IMR-90 (cell line): ENCODE measurements around the gene IGLL5. TPM values are rescaled to one million over a fixed set of nuclear protein-coding genes. Genes with fewer than 3 reads are reported as not detected.

Source experiments
- ATAC-seq: fragments of 200-7000 bp; cut with Tn5 transposase; 2 replicates; pipeline ENCODE4 v1.9.1; 2020; ENCODE audit warnings: low read depth, mild to moderate bottlenecking, moderate library complexity
- BruUV-seq: library from RNA; stranded (reverse); fragments of 400-500 nt; replicated peaks from 2 replicates; lab custom pipeline; 2021; lab: Mats Ljungman, UMichigan
- CTCF ChIA-PET: fragments of 300-600 bp; formaldehyde crosslinking; extraction: SDS; loops from one replicate; lab custom pipeline; 2021; ENCODE audit warnings: antibody characterized with exemption; lab: Yijun Ruan, JAX
- POLR2A ChIA-PET: fragments of 300-600 bp; sonication (Branson Sonifier 250); formaldehyde crosslinking; loops from one replicate; lab custom pipeline; 2022; ENCODE audit warnings: antibody characterized with exemption; ENCODE audit not compliant: unreplicated experiment; lab: Charles Lee
- DNase-seq: peaks from one replicate; pipeline ENCODE4 v3.0.0; 2013
- H2AFZ ChIP-seq: replicated peaks from 2 replicates; pipeline ENCODE3; 2013; ENCODE audit warnings: low read length, mild to moderate bottlenecking; ENCODE audit not compliant: poor library complexity
- H2AK5ac ChIP-seq: 2 replicates; pipeline ENCODE4 v1.6.1; 2013; ENCODE audit warnings: low read depth, low read length, inconsistent platforms
- H2AK9ac ChIP-seq: replicated peaks from 2 replicates; pipeline ENCODE3; 2013; ENCODE audit warnings: mild to moderate bottlenecking, low read depth, low read length, moderate library complexity; ENCODE audit not compliant: poor library complexity
- H2BK120ac ChIP-seq: 2 replicates; pipeline ENCODE4 v1.6.1; 2013; ENCODE audit warnings: low read depth, low read length, inconsistent platforms
- H2BK15ac ChIP-seq: 3 replicates; pipeline ENCODE4 v1.6.1; 2013; ENCODE audit warnings: low read depth, low read length, inconsistent platforms
- H2BK20ac ChIP-seq: 2 replicates; pipeline ENCODE4 v1.6.1; 2013; ENCODE audit warnings: low read depth, mild to moderate bottlenecking, inconsistent platforms, low read length, moderate library complexity
- H2BK5ac ChIP-seq: 2 replicates; pipeline ENCODE4 v1.6.1; 2013; ENCODE audit warnings: mild to moderate bottlenecking, low read depth, low read length, inconsistent platforms; ENCODE audit not compliant: poor library complexity, severe bottlenecking
- H3K14ac ChIP-seq: replicated peaks from 2 replicates; pipeline ENCODE4 v1.6.1; 2013; ENCODE audit warnings: low read depth, low read length, inconsistent platforms
- H3K18ac ChIP-seq: 2 replicates; pipeline ENCODE4 v1.6.1; 2013; ENCODE audit warnings: low read depth, low read length, control low read depth
- H3K23ac ChIP-seq: 2 replicates; pipeline ENCODE4 v1.6.1; 2013; ENCODE audit warnings: low read depth, low read length, inconsistent platforms
- H3K27ac ChIP-seq: 2 replicates; pipeline ENCODE4 v1.5.1; 2013; ENCODE audit warnings: mild to moderate bottlenecking, control low read depth, low read length; ENCODE audit not compliant: insufficient read depth
- H3K27me3 ChIP-seq: 2 replicates; pipeline ENCODE4 v1.6.1; 2013; ENCODE audit warnings: low read length; ENCODE audit not compliant: control insufficient read depth, insufficient read depth
- H3K36me3 ChIP-seq: 2 replicates; pipeline ENCODE4 v1.6.1; 2013; ENCODE audit warnings: low read length, mixed read lengths; ENCODE audit not compliant: control insufficient read depth, insufficient read depth
- H3K4ac ChIP-seq: 2 replicates; pipeline ENCODE4 v1.6.1; 2013; ENCODE audit warnings: low read depth, low read length, inconsistent platforms
- H3K4me1 ChIP-seq: 2 replicates; pipeline ENCODE4 v1.6.1; 2013; ENCODE audit warnings: low read length, mixed read lengths; ENCODE audit not compliant: control insufficient read depth, insufficient read depth
- H3K4me2 ChIP-seq: 2 replicates; pipeline ENCODE4 v1.6.1; 2013; ENCODE audit warnings: low read depth, mild to moderate bottlenecking, control low read depth, low read length, moderate library complexity
- H3K4me3 ChIP-seq: 2 replicates; pipeline ENCODE4 v1.5.1; 2013; ENCODE audit warnings: low read depth, mild to moderate bottlenecking, control low read depth, low read length, moderate library complexity; ENCODE audit not compliant: insufficient read depth
- H3K56ac ChIP-seq: 2 replicates; pipeline ENCODE4 v1.6.1; 2013; ENCODE audit warnings: low read length, inconsistent platforms; ENCODE audit not compliant: insufficient read depth; ENCODE audit errors: extremely low read depth
- H3K79me1 ChIP-seq, 2 experiments: 2 replicates each; pipeline ENCODE4 v1.6.1; 2013; ENCODE audit warnings: low read length in 2 of 2, inconsistent platforms in 1 of 2, low read depth in 1 of 2
- H3K9ac ChIP-seq: 2 replicates; pipeline ENCODE4 v1.6.1; 2013; ENCODE audit warnings: low read depth, low read length, control low read depth
- H3K9me1 ChIP-seq: 2 replicates; pipeline ENCODE4 v1.6.1; 2013; ENCODE audit warnings: low read length, inconsistent platforms; ENCODE audit not compliant: insufficient read depth
- H3K9me3 ChIP-seq: 2 replicates; pipeline ENCODE4 v1.6.1; 2013; ENCODE audit warnings: low read length; ENCODE audit not compliant: control insufficient read depth, insufficient read depth
- H4K20me1 ChIP-seq: 2 replicates; pipeline ENCODE4 v1.6.1; 2013; ENCODE audit warnings: low read length, inconsistent platforms; ENCODE audit not compliant: insufficient read depth
- H4K5ac ChIP-seq: 2 replicates; pipeline ENCODE4 v1.6.1; 2013; ENCODE audit warnings: mild to moderate bottlenecking, low read depth, low read length, control low read depth
- H4K8ac ChIP-seq, 2 experiments: 2 replicates each; pipeline ENCODE4 v1.6.1; 2013; ENCODE audit warnings: low read depth in 2 of 2, low read length in 2 of 2, control low read depth in 1 of 2, inconsistent platforms in 1 of 2
- H4K91ac ChIP-seq: 2 replicates; pipeline ENCODE4 v1.6.1; 2013; ENCODE audit warnings: low read depth, low read length, inconsistent platforms; ENCODE audit not compliant: insufficient read depth
- FOS ChIP-seq: fragments of 150-350 bp; IDR thresholded peaks from 2 replicates; pipeline ENCODE4 v1.6.1; 2016; ENCODE audit warnings: low read depth, low read length
- RCOR1 ChIP-seq: IDR thresholded peaks from 2 replicates; pipeline ENCODE4 v1.6.1; 2012; ENCODE audit warnings: mild to moderate bottlenecking, low read length, improper control_type of control experiment; ENCODE audit not compliant: insufficient replicate concordance
- RFX5 ChIP-seq: IDR thresholded peaks from 2 replicates; pipeline ENCODE4 v1.8.0; 2012; ENCODE audit warnings: low read depth, mild to moderate bottlenecking, low read length, moderate library complexity
- WGBS, 2 experiments: methylation state at CpG; one replicate each; pipeline versions ENCODE4 v1.1.5 to v1.1.7; 2013; ENCODE audit warnings: missing lambda C conversion rate in 2 of 2; ENCODE audit not compliant: insufficient read length in 1 of 2; ENCODE audit errors: extremely low coverage in 2 of 2; 5-methylcytosine and 5-hydroxymethylcytosine counted together
- dilution Hi-C: fragments of 300-500 bp; cut with HindIII; formaldehyde crosslinking; loops from one replicate; pipeline ENCODE4 v1.14.3; 2018; ENCODE audit warnings: low sequenced_read_pairs; ENCODE audit not compliant: unreplicated experiment
- in situ Hi-C: fragments of 300-500 bp; cut with MboI; formaldehyde crosslinking; loops from 3 replicates; pipeline ENCODE4 v1.14.3; 2019; ENCODE audit warnings: low sequenced_read_pairs, inconsistent platforms, mixed read lengths
- intact Hi-C: fragments of 100-400 bp; cut with micrococcal nuclease; formaldehyde crosslinking; loops from 2 replicates; pipeline ENCODE4 v1.10.0; 2022
- polyA plus RNA-seq, 3 experiments: library from polyadenylated mRNA; depleted of rRNA; stranded (reverse); fragments of >200 nt; gene quantifications; 2 replicates each; pipeline ENCODE4 v1.2.3, GENCODE V29; 2012; ENCODE audit warnings: low replicate concordance in 1 of 3
- total RNA-seq: library from RNA; depleted of rRNA; stranded (reverse); fragments of >200 nt; gene quantifications from 2 replicates; pipeline ENCODE4 v1.2.3, GENCODE V29; 2012

Gene IGLL5
- total and polyA plus RNA-seq, 2 of the 4 experiments (the other 2 are of a cell fraction), result not detected

- Histone ChIP-seq H2AK5ac (no peak overlapping the region), H3K18ac (no peak overlapping the region), H3K4me2 (no peak overlapping the region), H2AFZ (no peak overlapping the region), H3K23ac (no peak overlapping the region), H2AK9ac (no peak overlapping the region), H4K20me1 (no peaks in the 10 kb centered on the region), H3K9me1 (no peaks in the 10 kb centered on the region), H3K36me3 (no peaks in the 10 kb centered on the region), H3K56ac (no peak overlapping the region), H3K4me1 (no peaks in the 10 kb centered on the region), H4K91ac (no peak overlapping the region), H3K4ac (no peak overlapping the region), H4K5ac (no peak overlapping the region), H2BK5ac (no peak overlapping the region), H3K79me1 (no peaks in the 10 kb centered on the region), H3K14ac (no peak overlapping the region), H2BK20ac (no peak overlapping the region), H4K8ac (no peak overlapping the region), H3K27ac (no peak overlapping the region), H3K27me3 (peaks cover 8% of the 10 kb centered on the region), H3K4me3 (no peak overlapping the region), H3K9me3 (no peaks in the 10 kb centered on the region), H2BK15ac (no peak overlapping the region), H2BK120ac (no peak overlapping the region), H3K9ac (no peak overlapping the region)
- ChIA-PET CTCF (interaction anchor here (0.9 kb wide), 2 partner anchors 8 to 18 kb away, joined by 3 read pairs; no protein-coding TSS in a partner anchor), POLR2A (interaction anchor here (0.5 kb wide), 1 partner anchor 258 kb away, joined by 3 read pairs; no protein-coding TSS in a partner anchor)
- intact Hi-C loops (no loop called here), dilution Hi-C loops (no loop called here), in situ Hi-C loops (no loop called here)
- DNase-seq (no peak), ATAC-seq (no peak)
- no CpG with 5 or more reads among the region's 5 CpGs for WGBS, 2 experiments
- TF ChIP-seq RCOR1 (no peak), RFX5 (no peak), FOS (no peak)
- no TSS peak for BruUV-seq
Measured at GRCh38 chr22:22865311-22866072, 22.1 kb upstream of the IGLL5 start.
